Neutrophil (primary cell): ENCODE measurements around the gene MUSTN1.

ENCODE experiments used
- H3K27ac ChIP-seq: fragments of 200-600 bp; sonication (generic); 2 replicates; pipeline ENCODE4 v1.5.1; 2016; ENCODE audit warnings: mild to moderate bottlenecking, moderate library complexity
- H3K27me3 ChIP-seq: fragments of 200-600 bp; sonication (generic); 2 replicates; pipeline ENCODE4 v1.6.0; 2016; ENCODE audit warnings: mild to moderate bottlenecking
- H3K36me3 ChIP-seq: fragments of 200-600 bp; sonication (generic); 2 replicates; pipeline ENCODE4 v1.5.1; 2017
- H3K4me1 ChIP-seq, 2 experiments: fragments of 200-600 bp in 1 of 2; sonication (generic) in 1 of 2; 1 replicate in 1 of 2; 2 replicates in 1 of 2; pipeline versions ENCODE4 v1.5.1 to v1.6.1; 2013 to 2016; ENCODE audit warnings: low read depth in 1 of 2, low read length in 1 of 2, mild to moderate bottlenecking in 1 of 2, moderate library complexity in 1 of 2; ENCODE audit not compliant: control insufficient read depth in 1 of 2, insufficient read depth in 1 of 2
- H3K4me3 ChIP-seq, 2 experiments: fragments of 200-600 bp in 1 of 2; sonication (generic) in 1 of 2; 1 replicate in 1 of 2; 2 replicates in 1 of 2; pipeline ENCODE4 v1.5.1; 2013 to 2016; ENCODE audit warnings: low read depth in 1 of 2, low read length in 1 of 2, mild to moderate bottlenecking in 1 of 2, moderate library complexity in 1 of 2
- H3K9me3 ChIP-seq: fragments of 200-600 bp; sonication (generic); 2 replicates; pipeline ENCODE4 v1.5.1; 2016
- CTCF ChIP-seq: fragments of 200-600 bp; sonication (generic); IDR thresholded peaks from 2 replicates; pipeline ENCODE4 v1.5.1; 2016; ENCODE audit warnings: antibody characterized with exemption

Gene MUSTN1

GRCh38 chr3:52811452-52812011, 23.3 kb downstream of the MUSTN1 start:
- no peak overlapping the region for H3K4me3 ChIP-seq
- no peaks in the 10 kb centered on the region for H3K27me3 ChIP-seq
- H3K27ac ChIP-seq, result no peak overlapping the region
- no peaks in the 10 kb centered on the region for H3K9me3 ChIP-seq
- H3K36me3 ChIP-seq, result peaks cover 19% of the 10 kb centered on the region
- H3K4me1 ChIP-seq, result no peaks in the 10 kb centered on the region
- TF ChIP-seq CTCF, result no peak

GRCh38 chr3:52810923-52811322, 23.9 kb downstream of the MUSTN1 start:
- Histone ChIP-seq H3K27ac (no peak overlapping the region), H3K27me3 (no peaks in the 10 kb centered on the region)
- TF ChIP-seq CTCF, result no peak

GRCh38 chr3:52809662-52810377, 25.0 kb downstream of the MUSTN1 start:
- no peak overlapping the region for H3K27ac ChIP-seq
- no peaks in the 10 kb centered on the region for H3K27me3 ChIP-seq
- no peak for TF ChIP-seq CTCF
- peaks cover 14% of the 10 kb centered on the region for H3K36me3 ChIP-seq
- no peaks in the 10 kb centered on the region for H3K9me3 ChIP-seq
- no peak overlapping the region for H3K4me3 ChIP-seq
- H3K4me1 ChIP-seq, result no peaks in the 10 kb centered on the region

More at GRCh38 chr3:52810923-52811322, 23.9 kb downstream of the MUSTN1 start:
- Histone ChIP-seq H3K4me3 (no peak overlapping the region), H3K4me1 (no peaks in the 10 kb centered on the region), H3K36me3 (peaks cover 14% of the 10 kb centered on the region), H3K9me3 (no peaks in the 10 kb centered on the region)

- Histone ChIP-seq H3K36me3 (peaks cover 13% of the 10 kb centered on the region), H3K27me3 (no peaks in the 10 kb centered on the region), H3K4me3 (no peak overlapping the region), H3K27ac (no peak overlapping the region), H3K9me3 (no peaks in the 10 kb centered on the region), H3K4me1 (no peaks in the 10 kb centered on the region)
- TF ChIP-seq CTCF, result no peak
Observed at GRCh38 chr3:52809149-52809548, 25.7 kb downstream of the MUSTN1 start.

GRCh38 chr3:52805270-52806039, 29.4 kb downstream of the MUSTN1 start:
- no peak for TF ChIP-seq CTCF
- H3K36me3 ChIP-seq, result no peaks in the 10 kb centered on the region
- H3K27ac ChIP-seq, result no peak overlapping the region
- H3K9me3 ChIP-seq, result no peaks in the 10 kb centered on the region
- no peaks in the 10 kb centered on the region for H3K27me3 ChIP-seq
- no peaks in the 10 kb centered on the region for H3K4me1 ChIP-seq
- no peak overlapping the region for H3K4me3 ChIP-seq
